HG03439 (cell line): ENCODE data around the gene TTC13.

Experiments used
- ATAC-seq: cut with Tn5 transposase; IDR thresholded peaks from one replicate; pipeline ENCODE4 v1.9.1; 2021; ENCODE audit warnings: mild to moderate bottlenecking, moderate library complexity; ENCODE audit not compliant: unreplicated experiment

The TTC13 gene

DNA sequence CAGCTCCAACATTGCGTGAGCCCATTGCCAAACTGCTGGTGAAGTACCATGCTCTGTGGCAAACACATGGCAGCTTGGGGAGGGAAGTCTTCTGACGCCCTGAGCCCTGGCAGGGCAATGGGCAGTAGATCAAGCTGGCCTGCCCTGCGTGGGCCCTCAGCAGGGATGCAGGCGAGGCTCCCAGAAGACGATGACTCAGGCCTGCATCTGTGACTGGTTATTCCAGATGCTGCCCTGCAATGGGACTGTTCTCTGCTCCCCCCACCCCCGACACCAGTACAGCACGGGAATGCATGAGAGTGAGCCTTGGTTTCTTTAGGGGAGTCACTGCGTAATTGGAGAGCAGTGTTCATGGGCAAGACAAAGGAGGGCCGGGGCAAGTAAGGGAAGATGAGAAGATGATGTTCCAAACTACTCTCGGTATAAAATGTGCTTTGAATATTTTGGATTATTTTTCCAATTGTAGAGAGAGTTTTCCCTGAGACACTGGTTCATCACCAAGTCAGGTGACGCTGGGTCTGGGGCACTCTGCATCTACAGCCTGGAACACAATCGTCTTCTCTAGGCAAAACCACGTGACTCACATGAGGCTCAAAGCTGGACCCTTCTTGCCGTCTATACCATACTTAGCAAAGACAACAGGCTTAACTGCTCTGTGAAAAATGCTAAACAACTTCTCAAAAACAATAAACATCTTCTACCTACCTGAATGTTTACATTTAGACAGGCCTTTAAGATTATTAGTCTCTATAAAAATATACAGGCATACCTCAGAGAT, 101.3 kb downstream of the TTC13 start:
- no peak for ATAC-seq

DNA sequence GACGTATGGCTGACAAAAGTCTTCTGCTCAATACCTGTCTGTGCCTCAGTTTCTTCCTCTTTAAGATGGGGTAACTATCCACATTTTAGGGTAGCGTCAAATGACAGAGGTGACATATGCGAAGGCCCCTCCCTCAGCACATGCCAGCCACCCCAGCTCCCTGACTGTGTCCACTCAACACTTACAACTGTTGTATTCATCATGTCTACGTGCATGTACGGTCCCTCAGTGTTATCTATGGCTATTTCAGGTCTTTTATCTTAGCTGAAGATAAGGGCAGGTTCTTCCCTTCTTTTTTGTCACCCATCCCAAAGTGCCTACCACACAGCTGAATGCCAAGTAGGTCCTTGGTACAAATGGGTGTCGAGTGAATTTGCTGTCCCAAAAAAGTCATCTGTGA, 102.0 kb downstream of the TTC13 start:
- ATAC-seq = no peak

DNA sequence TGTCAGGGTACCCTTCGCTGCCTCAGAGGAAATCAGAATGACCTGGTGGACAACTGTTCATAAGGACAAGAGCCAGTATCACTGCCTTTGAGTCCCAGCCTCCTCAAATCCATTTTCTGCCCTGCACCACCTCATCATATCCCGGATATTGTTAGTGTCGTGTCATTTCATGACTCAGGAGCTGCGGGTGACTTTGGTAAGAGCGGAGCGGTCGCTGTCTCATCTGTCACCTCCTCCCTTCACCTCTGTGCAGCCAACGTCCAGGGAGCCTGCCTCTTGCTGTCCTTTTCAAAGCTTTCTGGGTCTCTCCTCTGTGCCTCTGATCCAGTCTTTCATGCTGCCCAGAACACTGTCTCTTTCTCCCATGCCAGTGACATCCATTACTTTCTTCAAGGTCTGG, 103.3 kb downstream of the TTC13 start:
- no peak for ATAC-seq

DNA sequence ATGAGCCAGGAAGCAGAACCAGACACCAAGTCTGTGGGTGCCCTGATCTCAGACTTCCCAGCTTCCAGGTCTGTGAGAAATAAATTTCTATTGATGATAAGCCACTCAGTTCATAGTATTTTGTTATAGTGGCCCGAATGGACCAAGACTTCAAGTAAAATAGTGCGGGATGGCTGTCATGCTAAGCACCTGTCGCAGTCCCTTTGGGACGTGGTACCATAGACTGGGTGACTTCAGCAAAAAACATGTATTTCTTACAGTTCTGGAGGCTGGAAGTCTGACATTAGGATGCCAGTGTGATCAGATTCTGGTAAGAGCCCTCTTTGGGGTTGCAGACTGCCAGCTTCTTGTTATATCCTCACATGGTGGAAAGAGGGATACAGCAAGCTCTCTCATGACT, 107.7 kb downstream of the TTC13 start:
- ATAC-seq = no peak

DNA sequence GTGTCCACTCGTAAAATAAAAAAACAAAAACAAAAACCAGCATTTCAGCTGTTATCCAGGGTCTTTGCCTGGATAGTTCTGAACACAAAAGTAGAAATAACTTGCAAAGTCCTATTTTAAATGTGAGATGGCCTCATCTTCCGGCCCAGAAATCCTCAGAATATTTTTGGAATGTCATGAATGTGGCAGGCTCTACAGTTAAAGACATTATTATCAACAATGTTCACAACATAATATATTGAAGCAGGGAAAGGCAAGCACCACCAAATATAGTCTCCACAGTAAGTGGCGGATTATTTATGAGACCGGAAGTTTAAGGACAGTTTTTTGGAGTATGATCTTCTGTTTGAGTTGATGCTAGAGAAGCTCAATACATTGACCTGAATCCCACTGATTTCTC, 109.2 kb downstream of the TTC13 start:
- ATAC-seq = no peak

DNA sequence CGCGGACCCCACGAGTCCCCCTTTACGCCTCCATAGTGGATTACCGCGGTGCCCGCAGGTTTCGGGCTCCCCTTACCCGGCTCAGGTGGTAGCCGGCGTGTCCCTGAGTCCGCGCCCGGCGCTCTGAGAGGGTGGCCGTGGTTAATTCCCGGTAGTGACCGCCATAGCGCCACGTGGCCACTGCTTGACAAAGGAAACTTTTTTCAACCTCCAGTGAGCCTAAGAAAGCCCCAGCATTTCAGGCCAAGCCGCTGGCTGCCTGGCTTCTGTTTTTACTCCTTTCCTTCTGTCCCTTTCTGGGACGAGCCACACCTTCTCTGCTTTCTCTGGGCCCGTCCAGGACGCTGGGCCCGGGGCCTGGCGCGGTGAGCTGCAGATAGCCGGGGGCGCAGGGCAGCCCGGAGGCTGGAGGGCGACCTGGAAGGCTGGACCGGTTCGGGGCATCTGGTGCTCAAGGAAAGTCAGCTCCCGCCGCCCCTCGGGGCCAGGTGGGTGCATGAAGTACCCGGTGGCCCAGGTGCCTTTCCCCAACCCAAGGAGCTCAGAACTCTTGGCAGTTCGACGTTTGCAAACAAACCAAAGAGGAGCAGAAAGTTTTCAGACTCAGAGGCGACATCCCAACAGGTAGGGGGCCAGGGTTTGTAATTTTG, 109.8 kb downstream of the TTC13 start:
- ATAC-seq = peak; percentile 15

DNA sequence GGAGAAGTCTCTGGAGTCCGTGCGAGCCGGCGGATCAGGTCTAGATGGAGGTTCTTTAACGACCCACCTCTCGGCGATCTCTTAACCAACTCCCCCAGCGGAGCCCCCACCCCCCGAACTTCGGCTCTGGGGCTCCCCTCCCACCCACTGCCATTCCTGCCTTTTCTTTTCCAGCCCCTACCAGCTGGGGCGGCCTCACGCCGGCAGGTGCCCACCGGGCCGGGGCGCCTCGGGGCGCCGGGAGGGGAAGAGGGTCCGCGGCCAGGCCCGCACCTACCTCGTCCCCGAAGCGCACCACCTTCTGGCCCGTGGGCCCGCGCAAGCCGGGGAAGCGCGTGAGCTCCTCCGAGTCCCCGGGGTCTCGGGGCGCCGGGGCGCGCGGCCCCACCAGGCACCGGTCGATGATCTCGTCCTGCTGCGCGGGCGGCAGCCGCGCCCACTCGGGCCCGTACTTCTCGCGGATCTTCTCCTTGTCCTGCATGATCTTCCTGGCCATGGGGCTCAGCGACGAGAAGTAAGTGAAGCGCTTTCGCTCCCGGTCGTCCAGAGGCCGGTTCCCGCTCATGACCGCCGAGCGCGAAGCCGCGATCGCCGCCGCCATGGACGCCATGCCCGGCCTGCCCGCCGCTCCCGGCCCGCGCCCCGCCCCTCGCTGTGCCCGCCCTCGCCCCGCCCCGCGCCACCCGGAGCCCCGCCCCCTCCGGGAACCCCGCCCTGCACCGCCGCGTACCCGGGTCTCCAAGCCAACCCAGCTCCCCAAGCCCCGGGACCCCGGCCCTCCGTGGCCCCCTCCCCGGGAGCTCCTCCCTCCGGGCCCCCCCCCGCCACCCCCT, 110.5 kb downstream of the TTC13 start, which contains the start of gene C1orf198:
C1orf198 (minus strand) TSS at position 619 of the 833 bp plus-strand sequence; CDS start at position 610, 9 bp downstream.
- ATAC-seq = peak; percentile 81

DNA sequence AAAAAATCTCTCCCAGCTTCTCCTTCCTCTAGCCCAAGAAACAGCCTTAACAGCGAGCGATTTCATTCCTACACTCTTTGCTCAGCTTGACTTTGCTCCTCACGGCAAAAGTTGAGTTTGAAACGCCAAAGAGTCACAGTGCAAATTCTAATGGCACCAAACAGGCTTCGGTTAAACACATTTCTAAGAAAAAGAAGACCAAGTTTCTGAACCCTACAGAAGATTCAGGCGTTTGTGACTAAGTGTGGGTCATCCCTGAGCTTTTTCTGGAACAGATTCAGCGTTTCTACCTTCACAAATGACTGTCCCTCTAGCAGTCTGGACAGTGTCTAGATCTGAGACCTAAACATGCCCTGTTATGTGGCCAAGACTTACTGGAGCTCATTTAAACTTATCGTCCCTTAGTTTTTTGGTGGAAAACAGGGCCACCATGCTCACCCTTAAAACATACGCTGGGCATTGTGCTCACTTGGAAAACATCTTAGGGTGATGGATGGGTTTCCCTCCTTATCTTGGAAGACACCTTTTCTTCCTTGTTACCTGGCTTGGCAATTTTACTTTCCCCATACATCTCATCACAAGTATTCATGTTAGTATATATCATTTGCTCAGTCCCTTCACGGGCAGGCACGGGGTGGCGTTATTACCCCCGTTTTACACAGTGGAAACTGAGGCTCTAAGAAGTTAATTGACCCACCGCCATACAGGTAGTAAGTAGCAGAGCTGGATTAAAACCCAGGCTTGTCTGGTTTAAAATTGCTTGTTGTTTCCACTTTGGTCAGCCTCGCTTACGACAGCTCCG, 111.4 kb downstream of the TTC13 start:
- ATAC-seq = no peak

DNA sequence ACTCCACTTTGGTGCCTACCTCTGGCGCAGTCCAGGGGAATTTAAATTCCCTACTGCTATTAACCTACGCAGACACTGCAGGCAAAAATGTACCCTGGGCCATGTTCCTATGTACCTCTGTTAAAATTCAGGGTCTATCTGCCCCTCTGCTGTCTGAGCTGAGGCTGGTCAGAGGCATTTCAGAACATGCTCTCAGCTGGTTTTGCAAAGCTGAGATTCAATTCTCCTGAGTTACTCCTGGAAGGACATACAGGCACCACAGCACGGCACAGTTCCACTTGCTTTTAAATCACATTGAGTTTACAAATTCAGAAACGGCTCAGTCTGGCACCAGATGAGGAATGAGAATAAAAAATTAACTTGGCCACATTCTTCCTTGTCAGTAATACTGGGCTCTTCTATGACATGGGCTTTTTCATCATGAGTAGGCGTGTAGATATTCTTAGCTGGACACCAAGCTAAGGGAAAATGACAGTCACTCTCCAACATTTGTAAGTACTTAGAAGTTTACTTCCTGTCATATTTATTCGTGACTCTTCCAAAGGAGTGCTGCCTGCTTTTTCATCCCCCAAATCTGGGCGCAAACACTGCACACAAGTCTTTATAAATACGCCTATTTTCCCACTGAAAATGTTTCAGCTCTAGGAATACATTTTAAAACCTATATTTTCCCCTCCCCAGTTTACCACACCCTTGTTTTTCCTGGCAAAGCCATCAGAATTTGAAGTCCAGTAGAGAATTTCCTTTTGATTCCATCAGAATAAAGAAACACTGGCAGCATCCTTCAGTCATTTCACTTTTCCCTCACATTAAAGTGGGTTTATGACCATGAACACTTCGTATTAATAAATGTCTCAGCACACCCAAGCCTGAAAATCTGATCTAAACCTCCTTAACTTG, 112.2 kb downstream of the TTC13 start:
- no peak for ATAC-seq

DNA sequence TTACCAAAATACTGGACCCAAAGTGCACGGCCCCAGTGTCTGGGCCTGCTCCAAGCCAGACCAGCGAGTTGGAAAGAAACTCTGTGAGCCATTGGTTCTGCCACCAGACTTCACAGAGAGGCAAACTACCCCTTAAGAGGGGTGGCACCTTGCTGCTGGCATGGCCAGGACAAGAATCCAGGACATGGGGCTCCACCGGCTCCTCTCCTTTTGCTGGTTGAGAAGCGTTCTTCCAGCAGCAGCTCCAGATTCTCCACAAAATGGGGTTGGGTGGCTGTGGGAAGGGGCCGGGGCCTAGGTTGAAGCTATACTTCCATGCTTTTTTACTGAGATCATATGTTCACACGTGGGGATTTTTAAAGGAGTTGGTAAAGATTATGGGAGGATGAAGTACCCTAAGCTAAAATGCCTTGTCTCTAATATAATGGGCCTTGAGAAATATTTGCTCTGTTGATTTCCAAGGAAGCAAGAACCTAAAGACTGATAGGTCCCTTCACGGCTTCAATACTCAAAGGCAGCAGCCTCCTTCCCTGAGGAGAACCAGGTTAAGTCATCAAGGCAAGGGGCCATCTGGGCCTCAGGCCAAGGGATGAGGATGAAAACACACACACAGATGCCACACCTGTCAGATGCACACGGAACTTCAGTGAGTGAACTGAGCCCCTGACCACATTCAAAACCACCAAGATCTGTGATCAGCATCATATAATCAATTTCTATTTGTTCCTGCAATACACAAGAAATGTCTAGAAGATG, 113.4 kb downstream of the TTC13 start:
- no peak for ATAC-seq

DNA sequence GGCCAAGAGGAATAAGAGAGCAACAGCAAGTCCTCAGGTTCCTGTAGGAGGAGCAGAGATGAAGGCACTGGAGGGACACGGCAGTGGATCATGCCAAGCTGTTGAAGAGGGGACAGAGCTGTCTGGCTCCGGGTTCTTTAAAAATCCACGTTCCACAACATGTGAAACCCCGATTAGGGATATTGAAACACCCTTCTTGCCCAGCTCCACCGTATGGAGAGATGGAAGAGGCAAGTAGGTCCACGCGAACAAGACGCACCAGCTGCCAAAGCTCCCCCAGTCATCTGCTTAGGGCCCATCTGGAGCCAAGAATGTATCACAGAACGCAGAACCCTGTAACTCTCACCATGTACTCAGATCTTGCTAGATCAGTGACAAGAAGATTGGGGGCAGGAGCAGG, 114.2 kb downstream of the TTC13 start:
- no peak for ATAC-seq

DNA sequence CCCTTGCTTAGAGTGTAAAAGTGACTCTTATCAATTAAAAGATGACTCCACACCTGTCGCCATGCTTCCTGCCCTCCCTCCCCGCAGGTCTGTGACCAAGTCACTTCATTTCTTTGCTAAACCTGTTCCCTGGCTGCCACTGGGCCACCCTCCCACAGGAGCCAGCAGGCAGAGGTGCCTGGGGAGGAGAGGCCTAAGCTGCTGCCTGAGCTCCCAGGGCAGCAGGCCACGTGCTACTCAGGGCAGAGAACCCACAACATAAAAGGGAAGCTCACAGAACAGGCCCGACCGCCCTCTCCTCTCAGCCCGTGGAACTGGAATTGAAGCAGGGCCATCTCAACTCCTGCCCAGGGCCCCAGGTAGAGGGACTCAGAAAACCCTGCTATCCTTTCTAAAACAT, 115.2 kb downstream of the TTC13 start:
- ATAC-seq = no peak

DNA sequence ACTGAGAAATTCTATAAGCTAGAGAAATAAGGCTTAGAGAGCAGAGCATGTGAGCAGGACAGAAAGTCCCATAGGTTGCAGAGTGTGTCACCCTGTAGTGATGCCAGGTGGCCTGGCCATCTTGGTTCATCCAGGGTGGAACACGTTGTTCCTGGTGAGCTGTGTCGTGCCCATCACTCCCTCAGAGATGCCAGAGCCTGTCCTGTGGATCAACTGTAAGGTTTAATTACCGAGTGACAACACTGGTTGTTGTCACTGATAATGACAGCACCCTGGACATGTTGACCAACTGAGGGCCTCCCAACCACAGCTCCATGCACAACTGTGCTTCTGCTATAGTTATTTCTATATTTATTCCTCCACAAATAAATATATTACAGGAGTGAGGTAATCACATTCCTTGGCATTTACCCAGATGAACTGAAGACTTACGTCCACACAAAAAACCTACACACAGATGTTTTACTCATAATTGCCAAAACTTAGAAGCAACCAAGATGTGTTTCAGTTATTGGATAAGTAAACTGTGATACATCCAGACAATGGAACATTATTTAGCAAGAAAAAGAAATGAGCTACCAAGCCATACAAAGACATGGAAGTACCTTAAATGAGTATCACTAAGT, 116.6 kb downstream of the TTC13 start:
- no peak for ATAC-seq

DNA sequence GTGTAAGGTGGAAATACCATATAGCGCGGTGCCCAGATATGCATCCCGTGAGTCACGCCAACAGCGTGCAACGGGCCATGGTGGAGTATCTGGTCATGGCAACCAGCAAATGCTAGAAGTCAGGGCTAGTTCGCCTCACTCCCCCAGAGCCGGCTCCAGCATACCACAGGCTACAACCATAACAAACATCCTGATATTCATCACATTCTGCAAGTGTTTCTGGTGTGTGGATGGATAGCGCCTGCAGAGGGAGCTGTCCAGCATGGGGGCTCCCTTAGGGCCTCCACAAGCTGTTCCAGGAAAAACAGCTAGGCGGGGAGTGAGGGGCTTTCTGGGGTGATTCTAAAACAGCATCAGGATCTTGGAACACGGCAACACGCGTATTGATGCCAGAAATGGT, 117.2 kb downstream of the TTC13 start:
- no peak for ATAC-seq

DNA sequence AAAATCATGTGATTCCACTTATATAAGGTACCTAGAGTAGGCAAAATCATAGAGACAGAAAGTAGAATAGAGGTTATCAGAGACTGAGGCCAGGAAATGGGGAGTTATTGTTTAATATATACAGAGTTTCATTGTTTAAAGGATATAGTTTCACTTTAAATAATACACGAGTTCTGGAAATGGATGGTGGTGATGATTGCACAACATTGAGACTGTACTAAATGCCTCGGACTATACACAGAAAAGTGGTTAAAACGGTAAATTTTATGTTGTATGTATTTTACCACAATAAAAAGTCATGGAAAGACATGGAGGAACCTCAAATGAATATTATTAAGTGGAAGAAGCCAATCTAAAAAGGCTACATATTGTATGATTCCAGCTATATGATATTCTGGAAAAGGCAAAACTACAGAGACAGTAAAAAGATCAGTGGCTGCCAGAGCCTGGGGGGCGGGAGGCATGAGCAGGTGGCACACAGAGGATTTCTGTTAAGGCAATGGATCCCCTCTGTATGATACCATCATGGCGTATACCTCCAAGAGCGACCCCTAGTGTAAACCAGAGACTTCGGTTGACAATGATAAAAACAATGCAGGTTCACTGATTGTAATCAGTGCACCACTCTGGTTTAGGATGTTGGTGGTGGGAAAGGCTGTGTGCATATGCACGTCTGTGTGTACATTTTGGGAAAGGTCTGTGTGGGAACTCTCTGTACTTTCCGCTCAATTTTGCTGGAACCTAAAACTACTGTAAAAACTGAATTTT, 117.9 kb downstream of the TTC13 start:
- ATAC-seq = no peak

DNA sequence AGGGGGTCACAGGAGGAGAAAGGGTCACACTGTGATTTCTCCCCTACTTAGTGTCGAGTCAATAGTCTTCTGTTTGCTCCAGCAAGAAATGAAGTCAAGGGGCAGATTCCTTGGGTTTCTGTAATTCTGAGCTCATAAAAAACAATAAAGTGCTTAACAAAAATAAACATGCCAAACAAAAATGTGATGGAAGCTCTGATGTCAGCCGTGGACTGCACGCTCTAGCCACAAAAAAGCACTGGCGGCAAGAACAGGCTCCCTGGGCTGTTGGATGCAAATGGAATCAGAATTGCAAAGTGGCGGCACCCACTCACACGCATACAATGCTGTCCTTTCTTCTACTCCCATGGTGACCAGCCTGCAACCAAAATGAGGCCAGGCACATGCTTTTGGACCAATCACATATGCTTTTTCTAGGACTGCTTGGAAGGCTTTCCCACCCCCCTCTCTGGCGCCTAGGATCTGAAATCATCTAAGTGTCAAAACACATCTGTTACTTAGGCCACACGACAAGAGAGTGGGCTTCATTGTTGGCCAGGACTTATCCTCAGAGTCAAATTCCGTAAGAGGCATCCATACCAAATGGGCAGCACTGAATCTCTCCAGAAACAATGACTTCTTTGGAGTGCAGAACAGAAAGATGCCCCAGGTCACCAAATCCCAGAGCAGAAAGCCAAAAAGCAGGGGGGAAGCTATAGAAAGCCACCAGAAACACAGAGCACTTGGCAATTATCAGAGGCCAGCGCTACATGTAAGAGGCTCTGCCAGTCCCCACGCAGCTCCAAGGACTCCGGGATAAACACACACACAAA, 119.5 kb downstream of the TTC13 start:
- no peak for ATAC-seq

DNA sequence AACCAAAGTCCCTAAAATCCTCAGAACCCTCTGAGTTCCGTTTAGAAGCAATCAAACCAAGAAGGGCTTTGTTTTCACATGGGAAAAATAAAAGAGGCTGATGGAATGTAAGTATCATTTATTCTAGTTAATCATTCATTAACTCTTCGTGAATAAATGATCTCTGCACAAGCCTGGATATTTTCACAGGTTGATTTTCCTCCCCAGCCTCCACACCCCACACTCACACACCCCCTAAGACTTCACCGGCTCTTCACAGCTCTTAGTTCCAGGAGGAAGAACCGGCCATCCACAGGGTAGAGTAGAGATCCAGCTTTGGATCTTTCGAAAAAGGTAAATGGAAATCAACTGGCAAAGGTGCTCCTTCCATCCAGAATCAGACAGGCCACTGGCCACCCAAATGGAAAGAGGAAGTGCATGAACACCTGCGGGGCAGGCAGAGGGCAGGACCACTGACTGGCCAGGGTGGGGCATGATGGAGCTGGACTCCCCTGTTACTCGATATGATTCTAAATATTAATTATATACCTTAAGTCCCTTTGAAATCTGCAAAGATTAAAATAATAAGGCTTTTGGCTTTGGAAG, 120.3 kb downstream of the TTC13 start:
- ATAC-seq = no peak
